ENCODE measurements around the gene TTC7B. TPM values are rescaled to one million over a fixed set of nuclear protein-coding genes. Genes with fewer than 3 reads are reported as not detected.

Gene TTC7B
- polyA plus RNA-seq, 1 donor from 2014 or later = 19.9 TPM

DNA sequence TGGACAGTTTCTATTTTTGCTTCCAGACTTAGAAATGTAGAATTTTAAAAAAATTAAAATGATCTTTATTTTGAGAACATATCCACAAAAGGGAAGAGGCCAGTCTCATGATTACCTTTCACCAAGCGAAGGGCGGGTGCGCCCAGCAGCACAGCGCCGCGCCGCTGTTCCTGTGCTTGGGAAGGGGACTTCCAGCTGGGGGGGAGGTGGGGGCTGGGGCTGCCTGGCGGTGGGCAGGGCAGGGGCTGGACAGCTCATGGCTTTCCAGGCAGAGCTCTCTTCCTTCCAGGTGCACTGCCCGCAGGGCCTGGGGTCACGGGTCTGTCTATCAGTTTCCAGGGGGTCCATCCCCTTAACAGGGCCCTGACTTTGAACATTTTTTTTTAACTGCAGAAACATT lies 199.9 kb downstream of the TTC7B start:
- no peak overlapping the region for H3K27ac ChIP-seq (ENCODE audit: low read length)
- H3K79me2 ChIP-seq (replicated peaks; ENCODE audit: insufficient read depth, low read length) = no peaks in the 10 kb centered on the region
- TF ChIP-seq SMC3 (conservative IDR thresholded peaks at IDR 0.05; ENCODE audit: poor library complexity) = no peak
- no peak for TF ChIP-seq EP300 (conservative IDR thresholded peaks at IDR 0.05; ENCODE audit: poor library complexity, severe bottlenecking)
- no peak for TF ChIP-seq MXI1 (conservative IDR thresholded peaks at IDR 0.05; ENCODE audit: poor library complexity, severe bottlenecking)
- TF ChIP-seq, protein P1, sequence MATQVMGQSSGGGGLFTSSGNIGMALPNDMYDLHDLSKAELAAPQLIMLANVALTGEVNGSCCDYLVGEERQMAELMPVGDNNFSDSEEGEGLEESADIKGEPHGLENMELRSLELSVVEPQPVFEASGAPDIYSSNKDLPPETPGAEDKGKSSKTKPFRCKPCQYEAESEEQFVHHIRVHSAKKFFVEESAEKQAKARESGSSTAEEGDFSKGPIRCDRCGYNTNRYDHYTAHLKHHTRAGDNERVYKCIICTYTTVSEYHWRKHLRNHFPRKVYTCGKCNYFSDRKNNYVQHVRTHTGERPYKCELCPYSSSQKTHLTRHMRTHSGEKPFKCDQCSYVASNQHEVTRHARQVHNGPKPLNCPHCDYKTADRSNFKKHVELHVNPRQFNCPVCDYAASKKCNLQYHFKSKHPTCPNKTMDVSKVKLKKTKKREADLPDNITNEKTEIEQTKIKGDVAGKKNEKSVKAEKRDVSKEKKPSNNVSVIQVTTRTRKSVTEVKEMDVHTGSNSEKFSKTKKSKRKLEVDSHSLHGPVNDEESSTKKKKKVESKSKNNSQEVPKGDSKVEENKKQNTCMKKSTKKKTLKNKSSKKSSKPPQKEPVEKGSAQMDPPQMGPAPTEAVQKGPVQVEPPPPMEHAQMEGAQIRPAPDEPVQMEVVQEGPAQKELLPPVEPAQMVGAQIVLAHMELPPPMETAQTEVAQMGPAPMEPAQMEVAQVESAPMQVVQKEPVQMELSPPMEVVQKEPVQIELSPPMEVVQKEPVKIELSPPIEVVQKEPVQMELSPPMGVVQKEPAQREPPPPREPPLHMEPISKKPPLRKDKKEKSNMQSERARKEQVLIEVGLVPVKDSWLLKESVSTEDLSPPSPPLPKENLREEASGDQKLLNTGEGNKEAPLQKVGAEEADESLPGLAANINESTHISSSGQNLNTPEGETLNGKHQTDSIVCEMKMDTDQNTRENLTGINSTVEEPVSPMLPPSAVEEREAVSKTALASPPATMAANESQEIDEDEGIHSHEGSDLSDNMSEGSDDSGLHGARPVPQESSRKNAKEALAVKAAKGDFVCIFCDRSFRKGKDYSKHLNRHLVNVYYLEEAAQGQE (IDR thresholded peaks at IDR 0.05; ENCODE audit: borderline replicate concordance) = no peak
- no peak for TF ChIP-seq POLR2AphosphoS5 (IDR thresholded peaks at IDR 0.05)
- TF ChIP-seq EZH2 (IDR thresholded peaks at IDR 0.05; ENCODE audit: borderline replicate concordance, insufficient read depth, low read length, poor library complexity, severe bottlenecking) = no peak
- TF ChIP-seq, protein P2, sequence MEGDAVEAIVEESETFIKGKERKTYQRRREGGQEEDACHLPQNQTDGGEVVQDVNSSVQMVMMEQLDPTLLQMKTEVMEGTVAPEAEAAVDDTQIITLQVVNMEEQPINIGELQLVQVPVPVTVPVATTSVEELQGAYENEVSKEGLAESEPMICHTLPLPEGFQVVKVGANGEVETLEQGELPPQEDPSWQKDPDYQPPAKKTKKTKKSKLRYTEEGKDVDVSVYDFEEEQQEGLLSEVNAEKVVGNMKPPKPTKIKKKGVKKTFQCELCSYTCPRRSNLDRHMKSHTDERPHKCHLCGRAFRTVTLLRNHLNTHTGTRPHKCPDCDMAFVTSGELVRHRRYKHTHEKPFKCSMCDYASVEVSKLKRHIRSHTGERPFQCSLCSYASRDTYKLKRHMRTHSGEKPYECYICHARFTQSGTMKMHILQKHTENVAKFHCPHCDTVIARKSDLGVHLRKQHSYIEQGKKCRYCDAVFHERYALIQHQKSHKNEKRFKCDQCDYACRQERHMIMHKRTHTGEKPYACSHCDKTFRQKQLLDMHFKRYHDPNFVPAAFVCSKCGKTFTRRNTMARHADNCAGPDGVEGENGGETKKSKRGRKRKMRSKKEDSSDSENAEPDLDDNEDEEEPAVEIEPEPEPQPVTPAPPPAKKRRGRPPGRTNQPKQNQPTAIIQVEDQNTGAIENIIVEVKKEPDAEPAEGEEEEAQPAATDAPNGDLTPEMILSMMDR (IDR thresholded peaks at IDR 0.05; ENCODE audit: poor library complexity, severe bottlenecking) = no peak
- no peak for TF ChIP-seq RAD21 (conservative IDR thresholded peaks at IDR 0.05)
- TF ChIP-seq TAF1 (IDR thresholded peaks at IDR 0.05; ENCODE audit: low read depth) = no peak
- no peaks in the 10 kb centered on the region for H3K9me3 ChIP-seq (ENCODE audit: low read length)
- H3F3A ChIP-seq (ENCODE audit: insufficient read depth, low read length, poor library complexity, severe bottlenecking) = no peaks in the 10 kb centered on the region
- no peaks in the 10 kb centered on the region for H4K20me1 ChIP-seq (ENCODE audit: insufficient read depth)
- H3K36me3 ChIP-seq (ENCODE audit: insufficient read depth, low read length) = no peaks in the 10 kb centered on the region
- H3K4me3 ChIP-seq (ENCODE audit: low read length) = no peak overlapping the region
- H3K9me2 ChIP-seq (ENCODE audit: insufficient read depth, low read length) = no peaks in the 10 kb centered on the region
- H3K27me3 ChIP-seq (ENCODE audit: insufficient read depth, low read depth, low read length) = no peaks in the 10 kb centered on the region
- H3K4me2 ChIP-seq (ENCODE audit: low read length) = no peak overlapping the region
- H3K9ac ChIP-seq (ENCODE audit: low read length) = no peak overlapping the region
- H2AFZ ChIP-seq (ENCODE audit: low read depth, low read length) = no peak overlapping the region

DNA sequence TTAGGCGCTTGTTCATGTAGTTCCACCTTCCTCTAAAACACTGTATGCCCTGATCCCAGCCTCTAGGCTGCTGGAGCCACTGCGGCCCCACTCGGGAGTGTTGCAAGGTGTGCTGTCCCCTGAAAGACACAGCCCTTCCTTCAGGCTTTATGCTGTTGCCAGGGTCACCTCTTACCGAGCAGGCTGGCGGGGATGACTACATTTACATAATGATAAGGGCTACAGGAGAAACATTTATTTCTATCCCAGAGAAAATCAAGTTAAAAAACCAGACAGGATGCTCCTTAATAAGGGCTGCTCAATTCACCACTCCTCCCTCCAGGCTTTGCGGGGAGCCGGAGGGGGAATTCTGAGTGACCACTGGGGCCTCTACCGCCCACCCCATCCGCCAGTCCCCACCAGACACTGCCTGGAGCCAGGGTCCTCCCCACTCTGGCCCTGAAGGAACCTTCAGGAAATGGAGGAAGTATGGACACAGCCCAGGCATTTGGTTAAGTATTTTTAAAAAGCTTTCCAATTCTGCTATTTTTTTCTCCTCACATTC lies 200.6 kb downstream of the TTC7B start:
- H3K27me3 ChIP-seq (ENCODE audit: insufficient read depth, low read depth, low read length) = no peaks in the 10 kb centered on the region
- TF ChIP-seq MXI1 (conservative IDR thresholded peaks at IDR 0.05; ENCODE audit: poor library complexity, severe bottlenecking) (no peak), RAD21 (conservative IDR thresholded peaks at IDR 0.05) (no peak), TAF1 (IDR thresholded peaks at IDR 0.05; ENCODE audit: low read depth) (no peak), POLR2AphosphoS5 (IDR thresholded peaks at IDR 0.05) (no peak), EP300 (conservative IDR thresholded peaks at IDR 0.05; ENCODE audit: poor library complexity, severe bottlenecking) (no peak), SMC3 (conservative IDR thresholded peaks at IDR 0.05; ENCODE audit: poor library complexity) (no peak), EZH2 (IDR thresholded peaks at IDR 0.05; ENCODE audit: borderline replicate concordance, insufficient read depth, low read length, poor library complexity, severe bottlenecking) (no peak)
- TF ChIP-seq, protein P1 (IDR thresholded peaks at IDR 0.05; ENCODE audit: borderline replicate concordance) = no peak
- TF ChIP-seq, protein P2 (IDR thresholded peaks at IDR 0.05; ENCODE audit: poor library complexity, severe bottlenecking) = no peak
- no peaks in the 10 kb centered on the region for H3K9me2 ChIP-seq (ENCODE audit: insufficient read depth, low read length)
- H3K79me2 ChIP-seq (replicated peaks; ENCODE audit: insufficient read depth, low read length) = no peaks in the 10 kb centered on the region
- H3K36me3 ChIP-seq (ENCODE audit: insufficient read depth, low read length) = no peaks in the 10 kb centered on the region
- no peak overlapping the region for H3K4me3 ChIP-seq (ENCODE audit: low read length)
- H3K4me2 ChIP-seq (ENCODE audit: low read length) = no peak overlapping the region
- no peaks in the 10 kb centered on the region for H3F3A ChIP-seq (ENCODE audit: insufficient read depth, low read length, poor library complexity, severe bottlenecking)
- H3K27ac ChIP-seq (ENCODE audit: low read length) = no peak overlapping the region
- no peaks in the 10 kb centered on the region for H4K20me1 ChIP-seq (ENCODE audit: insufficient read depth)
- no peak overlapping the region for H3K9ac ChIP-seq (ENCODE audit: low read length)
- no peak overlapping the region for H2AFZ ChIP-seq (ENCODE audit: low read depth, low read length)
- H3K9me3 ChIP-seq (ENCODE audit: low read length) = no peaks in the 10 kb centered on the region
